Measurements from ENCODE around the gene HMCN2.

GRCh38 chr9:130242270-130243014 lies 23.1 kb upstream of the HMCN2 start:
- TF ChIP-seq CTCF (IDR thresholded peaks at IDR 0.05): no peak
- no peak for TF ChIP-seq POLR2A (IDR thresholded peaks at IDR 0.05)
